HepG2 (cell line): ENCODE results near the gene LEPROT. TPM values are rescaled to one million over a fixed set of nuclear protein-coding genes. Genes with fewer than 3 reads are reported as not detected.

Experiments used
- BCL6 ChIP-seq: IDR thresholded peaks from 2 replicates; pipeline ENCODE4 v1.6.1; 2016; ENCODE audit warnings: missing genetic modification reagents, missing compliant biosample characterization
- EP300 ChIP-seq, 3 experiments: sonication (generic) in 1 of 3; formaldehyde crosslinking in 1 of 3; IDR thresholded peaks; 2 replicates each; pipeline versions ENCODE4 v1.5.1 to v1.6.1; 2011 to 2020; ENCODE audit warnings: low read depth in 2 of 3, low read length in 2 of 3, borderline replicate concordance in 1 of 3, improper control_type of control experiment in 1 of 3, mild to moderate bottlenecking in 1 of 3, missing genetic modification reagents in 1 of 3, moderate library complexity in 1 of 3
- FOXO1 ChIP-seq: sonication (generic); formaldehyde crosslinking; IDR thresholded peaks from 2 replicates; pipeline ENCODE4 v1.4.0; 2020; ENCODE audit warnings: missing genetic modification reagents
- GATAD2A ChIP-seq: IDR thresholded peaks from 2 replicates; pipeline ENCODE4 v1.6.1; 2016
- KDM6A ChIP-seq: IDR thresholded peaks from 2 replicates; pipeline ENCODE4 v1.6.1; 2016; ENCODE audit warnings: low read depth
- KLF12 ChIP-seq: sonication (generic); formaldehyde crosslinking; IDR thresholded peaks from 2 replicates; pipeline ENCODE4 v1.4.0; 2020; ENCODE audit warnings: missing genetic modification reagents, borderline replicate concordance
- KLF9 ChIP-seq: IDR thresholded peaks from 2 replicates; pipeline ENCODE4 v1.6.1; 2016; ENCODE audit warnings: low read depth
- LCORL ChIP-seq, 2 experiments: fragments of 450-650 bp in 1 of 2; sonication (generic) in 1 of 2; formaldehyde crosslinking in 1 of 2; IDR thresholded peaks; 2 replicates each; pipeline versions ENCODE4 v1.5.0 to v1.6.1; 2017 to 2020; ENCODE audit warnings: antibody characterized with exemption in 1 of 2, missing genetic modification reagents in 1 of 2
- MED1 ChIP-seq: sonication (generic); formaldehyde crosslinking; IDR thresholded peaks from 2 replicates; pipeline ENCODE4 v1.4.0; 2020; ENCODE audit warnings: missing genetic modification reagents
- MEIS1 ChIP-seq: sonication (generic); formaldehyde crosslinking; IDR thresholded peaks from 2 replicates; pipeline ENCODE4 v1.9.0; 2021; ENCODE audit warnings: mild to moderate bottlenecking, missing genetic modification reagents, moderate library complexity, borderline replicate concordance
- MXD4 ChIP-seq: IDR thresholded peaks from 2 replicates; pipeline ENCODE4 v1.6.1; 2016; ENCODE audit warnings: mild to moderate bottlenecking, missing biosample characterization, missing genetic modification reagents
- NFIC ChIP-seq: IDR thresholded peaks from 2 replicates; pipeline ENCODE4 v1.6.1; 2012; ENCODE audit warnings: mild to moderate bottlenecking, low read length, inconsistent platforms
- POLR2A ChIP-seq, 2 experiments: IDR thresholded peaks; 2 replicates each; pipeline ENCODE4 v1.6.1; 2011; ENCODE audit warnings: low read depth in 2 of 2, low read length in 2 of 2, mild to moderate bottlenecking in 1 of 2, moderate library complexity in 1 of 2; ENCODE audit not compliant: insufficient read depth in 1 of 2
- RBFOX2 ChIP-seq: fragments of 200-400 bp; formaldehyde crosslinking; IDR thresholded peaks from 2 replicates; pipeline ENCODE4 v1.6.1; 2017; ENCODE audit warnings: low read depth, mild to moderate bottlenecking, low read length
- TEAD3 ChIP-seq: optimal IDR thresholded peaks from 2 replicates; pipeline ENCODE3; 2016; ENCODE audit warnings: borderline replicate concordance
- TOE1 ChIP-seq: sonication (generic); formaldehyde crosslinking; IDR thresholded peaks from 2 replicates; pipeline ENCODE4 v1.4.0; 2020; ENCODE audit warnings: mild to moderate bottlenecking, missing genetic modification reagents
- TOPORS ChIP-seq: sonication (generic); formaldehyde crosslinking; IDR thresholded peaks from 2 replicates; pipeline ENCODE4 v1.8.0; 2023; ENCODE audit warnings: mild to moderate bottlenecking, missing genetic modification reagents
- ZNF33B ChIP-seq: sonication (generic); formaldehyde crosslinking; IDR thresholded peaks from 2 replicates; pipeline ENCODE4 v1.5.1; 2020; ENCODE audit warnings: mild to moderate bottlenecking, missing genetic modification reagents
- ZNF546 ChIP-seq: sonication (generic); formaldehyde crosslinking; conservative IDR thresholded peaks from 2 replicates; pipeline ENCODE4 v1.8.1; 2023; ENCODE audit warnings: mild to moderate bottlenecking, missing genetic modification reagents
- ZNF552 ChIP-seq: sonication (generic); formaldehyde crosslinking; IDR thresholded peaks from 2 replicates; pipeline ENCODE4 v1.9.0; 2022; ENCODE audit warnings: missing genetic modification reagents, mild to moderate bottlenecking, borderline replicate concordance
- ZNF556 ChIP-seq: sonication (generic); formaldehyde crosslinking; IDR thresholded peaks from 2 replicates; pipeline ENCODE4 v1.4.0; 2020; ENCODE audit warnings: mild to moderate bottlenecking, missing genetic modification reagents, borderline replicate concordance
- ZNF614 ChIP-seq: IDR thresholded peaks from 2 replicates; pipeline ENCODE4 v1.6.1; 2018; ENCODE audit warnings: missing biosample characterization, missing genetic modification reagents, inconsistent platforms, borderline replicate concordance
- polyA plus RNA-seq, 8 experiments: library from polyadenylated mRNA; depleted of rRNA in 3 of 8; stranded (reverse) in 7 of 8; unstranded in 1 of 8; fragments of >200 nt; fragmentation: Illumina TruSeq in 4 of 8; extraction: Trizol in 4 of 8; gene quantifications; 2 replicates each; pipeline versions ENCODE4 v1.2.1 to v1.2.3, GENCODE V29; 2011 to 2016; ENCODE audit warnings: low read depth in 4 of 8, missing spikeins in 1 of 8, mixed read lengths in 1 of 8; ENCODE audit not compliant: insufficient read depth in 1 of 8
- total RNA-seq, 5 experiments: library from RNA; depleted of rRNA; stranded (reverse); fragments of >200 nt; fragmentation: Illumina TruSeq; extraction: Trizol; gene quantifications; 2 replicates each; pipeline ENCODE4 v1.2.3, GENCODE V29; 2016; ENCODE audit warnings: low read depth in 1 of 5
- TF ChIP-seq, protein P1 (sequence below): IDR thresholded peaks from 2 replicates; pipeline ENCODE4 v1.6.1; 2016
- TF ChIP-seq, protein P2 (sequence below): sonication (generic); formaldehyde crosslinking; IDR thresholded peaks from 2 replicates; pipeline ENCODE4 v1.5.0; 2020; ENCODE audit warnings: mild to moderate bottlenecking, missing genetic modification reagents, borderline replicate concordance
- TF ChIP-seq, protein P3 (sequence below): sonication (generic); formaldehyde crosslinking; IDR thresholded peaks from 2 replicates; pipeline ENCODE4 v1.5.0; 2020; ENCODE audit warnings: missing genetic modification reagents, mild to moderate bottlenecking, borderline replicate concordance

LEPROT gene
- total and polyA plus RNA-seq, 2 of the 13 experiments (the other 11 are each of a cell fraction or from before 2014, with no cell fraction given): 36.8 to 51.4 TPM

DNA sequence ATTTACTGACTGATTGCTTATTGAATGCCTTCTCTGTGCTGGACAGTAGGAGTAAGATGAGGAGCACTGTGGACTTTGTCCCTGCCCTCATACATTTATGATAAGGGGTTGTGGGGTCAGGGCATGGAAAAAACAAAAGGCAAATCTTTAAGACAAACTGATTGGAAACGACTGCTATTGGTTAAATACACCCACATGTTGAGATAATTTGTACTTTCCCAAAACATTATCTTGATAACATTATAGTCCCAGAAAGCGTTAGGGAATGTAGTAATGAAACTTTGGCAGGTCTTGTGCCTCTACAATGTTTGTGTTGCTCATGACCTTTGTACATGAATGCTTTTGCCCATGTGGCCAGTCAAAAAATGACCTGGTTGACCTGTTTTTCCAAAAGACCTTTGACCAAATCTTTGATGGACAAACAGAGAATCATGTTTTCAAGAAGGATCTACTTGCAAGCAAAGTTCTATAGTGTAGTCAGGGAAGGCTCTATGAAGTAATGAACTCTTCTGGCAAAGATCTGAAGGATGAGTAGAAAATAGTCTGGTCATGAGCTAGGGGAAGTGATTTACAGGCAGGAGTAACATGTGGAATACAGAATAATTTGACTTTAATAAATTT lies 50.9 kb downstream of the LEPROT start (continued):
- TF ChIP-seq, protein P1, sequence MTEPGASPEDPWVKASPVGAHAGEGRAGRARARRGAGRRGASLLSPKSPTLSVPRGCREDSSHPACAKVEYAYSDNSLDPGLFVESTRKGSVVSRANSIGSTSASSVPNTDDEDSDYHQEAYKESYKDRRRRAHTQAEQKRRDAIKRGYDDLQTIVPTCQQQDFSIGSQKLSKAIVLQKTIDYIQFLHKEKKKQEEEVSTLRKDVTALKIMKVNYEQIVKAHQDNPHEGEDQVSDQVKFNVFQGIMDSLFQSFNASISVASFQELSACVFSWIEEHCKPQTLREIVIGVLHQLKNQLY: peak; percentile 92
- TF ChIP-seq RBFOX2: no peak
- peak in 1 of 2 experiments; percentile 88; a peak in 2 of 4 replicates for TF ChIP-seq EP300 (IDR thresholded peaks at IDR 0.05; ENCODE audit: low read depth in 2 of 2, low read length in 2 of 2)
- peak; percentile 76; the same call in 1 of the 2 replicates for TF ChIP-seq EP300 (CRISPR knock-in tag; IDR thresholded peaks at IDR 0.05; ENCODE audit: borderline replicate concordance)
- peak; percentile 41 for TF ChIP-seq TEAD3 (CRISPR knock-in tag)
- TF ChIP-seq ZNF556 (CRISPR knock-in tag): peak; percentile 63; the same call in 1 of the 2 replicates
- TF ChIP-seq LCORL (IDR thresholded peaks at IDR 0.05): peak; percentile 83
- TF ChIP-seq LCORL (CRISPR knock-in tag; IDR thresholded peaks at IDR 0.05): peak; percentile 84
- peak; percentile 92 for TF ChIP-seq MED1 (CRISPR knock-in tag)
- 0 out of 2 replicates have a peak, but pooled peaks have one; percentile 39 for TF ChIP-seq TOE1 (CRISPR knock-in tag)
- peak; percentile 90 for TF ChIP-seq GATAD2A
- TF ChIP-seq FOXO1 (CRISPR knock-in tag): peak; percentile 85
- peak; percentile 95 for TF ChIP-seq KDM6A (CRISPR knock-in tag)
- TF ChIP-seq, protein P2, sequence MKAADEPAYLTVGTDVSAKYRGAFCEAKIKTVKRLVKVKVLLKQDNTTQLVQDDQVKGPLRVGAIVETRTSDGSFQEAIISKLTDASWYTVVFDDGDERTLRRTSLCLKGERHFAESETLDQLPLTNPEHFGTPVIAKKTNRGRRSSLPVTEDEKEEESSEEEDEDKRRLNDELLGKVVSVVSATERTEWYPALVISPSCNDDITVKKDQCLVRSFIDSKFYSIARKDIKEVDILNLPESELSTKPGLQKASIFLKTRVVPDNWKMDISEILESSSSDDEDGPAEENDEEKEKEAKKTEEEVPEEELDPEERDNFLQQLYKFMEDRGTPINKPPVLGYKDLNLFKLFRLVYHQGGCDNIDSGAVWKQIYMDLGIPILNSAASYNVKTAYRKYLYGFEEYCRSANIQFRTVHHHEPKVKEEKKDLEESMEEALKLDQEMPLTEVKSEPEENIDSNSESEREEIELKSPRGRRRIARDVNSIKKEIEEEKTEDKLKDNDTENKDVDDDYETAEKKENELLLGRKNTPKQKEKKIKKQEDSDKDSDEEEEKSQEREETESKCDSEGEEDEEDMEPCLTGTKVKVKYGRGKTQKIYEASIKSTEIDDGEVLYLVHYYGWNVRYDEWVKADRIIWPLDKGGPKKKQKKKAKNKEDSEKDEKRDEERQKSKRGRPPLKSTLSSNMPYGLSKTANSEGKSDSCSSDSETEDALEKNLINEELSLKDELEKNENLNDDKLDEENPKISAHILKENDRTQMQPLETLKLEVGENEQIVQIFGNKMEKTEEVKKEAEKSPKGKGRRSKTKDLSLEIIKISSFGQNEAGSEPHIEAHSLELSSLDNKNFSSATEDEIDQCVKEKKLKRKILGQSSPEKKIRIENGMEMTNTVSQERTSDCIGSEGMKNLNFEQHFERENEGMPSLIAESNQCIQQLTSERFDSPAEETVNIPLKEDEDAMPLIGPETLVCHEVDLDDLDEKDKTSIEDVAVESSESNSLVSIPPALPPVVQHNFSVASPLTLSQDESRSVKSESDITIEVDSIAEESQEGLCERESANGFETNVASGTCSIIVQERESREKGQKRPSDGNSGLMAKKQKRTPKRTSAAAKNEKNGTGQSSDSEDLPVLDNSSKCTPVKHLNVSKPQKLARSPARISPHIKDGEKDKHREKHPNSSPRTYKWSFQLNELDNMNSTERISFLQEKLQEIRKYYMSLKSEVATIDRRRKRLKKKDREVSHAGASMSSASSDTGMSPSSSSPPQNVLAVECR (CRISPR knock-in tag): peak; percentile 27; the same call in 1 of the 2 replicates
- no peak for TF ChIP-seq POLR2A (IDR thresholded peaks at IDR 0.05; ENCODE audit: insufficient read depth in 1 of 2, low read depth in 2 of 2, low read length in 2 of 2)
- TF ChIP-seq KLF9: no peak
- TF ChIP-seq BCL6 (CRISPR knock-in tag): peak; percentile 88
- TF ChIP-seq ZNF614: 0 out of 2 replicates have a peak, but pooled peaks have one; percentile 36
- TF ChIP-seq ZNF546: no peak
- TF ChIP-seq ZNF33B (CRISPR knock-in tag): no peak
- TF ChIP-seq TOPORS: 0 out of 2 replicates have a peak, but pooled peaks have one; percentile 61
- TF ChIP-seq MEIS1: 0 out of 2 replicates have a peak, but pooled peaks have one; percentile 71
- peak; percentile 84; the same call in 1 of the 2 replicates for TF ChIP-seq NFIC
- TF ChIP-seq, protein P3, sequence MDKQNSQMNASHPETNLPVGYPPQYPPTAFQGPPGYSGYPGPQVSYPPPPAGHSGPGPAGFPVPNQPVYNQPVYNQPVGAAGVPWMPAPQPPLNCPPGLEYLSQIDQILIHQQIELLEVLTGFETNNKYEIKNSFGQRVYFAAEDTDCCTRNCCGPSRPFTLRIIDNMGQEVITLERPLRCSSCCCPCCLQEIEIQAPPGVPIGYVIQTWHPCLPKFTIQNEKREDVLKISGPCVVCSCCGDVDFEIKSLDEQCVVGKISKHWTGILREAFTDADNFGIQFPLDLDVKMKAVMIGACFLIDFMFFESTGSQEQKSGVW (CRISPR knock-in tag): no peak
- no peak; the same call in 1 of the 2 replicates for TF ChIP-seq ZNF552 (CRISPR knock-in tag)
- TF ChIP-seq KLF12 (CRISPR knock-in tag): no peak; the same call in 1 of the 2 replicates
- TF ChIP-seq MXD4 (CRISPR knock-in tag): peak; percentile 50; the same call in 1 of the 2 replicates
